Measurements from ENCODE around the gene CLMN. TPM values are rescaled to one million over a fixed set of nuclear protein-coding genes. Genes with fewer than 3 reads are reported as not detected.

CLMN gene
- total and polyA plus RNA-seq, 4 donors, result 4.5 to 33.5 (median 11.7) TPM

GRCh38 chr14:95250140-95250769, 69.5 kb downstream of the CLMN start:
- Histone ChIP-seq H3K36me3 (ENCODE audit: control insufficient read depth in 4 of 4, insufficient read depth in 4 of 4, low read length in 4 of 4) (no peaks in the 10 kb centered on the region), H3K4me1 (ENCODE audit: control insufficient read depth in 5 of 5, insufficient read depth in 5 of 5, low read length in 5 of 5) (peaks cover 0 to 21% (median 4%) of the 10 kb centered on the region in 5 donors), H3K9me3 (ENCODE audit: control insufficient read depth in 4 of 4, insufficient read depth in 3 of 4, low read length in 3 of 4) (no peaks in the 10 kb centered on the region), H3K4me3 (no peak overlapping the region), H3K27me3 (ENCODE audit: control insufficient read depth in 3 of 3, insufficient read depth in 3 of 3, low read length in 2 of 3) (no peaks in the 10 kb centered on the region), H3K9ac (ENCODE audit: insufficient read depth in 1 of 2, low read length in 2 of 2) (no peak overlapping the region), H3K27ac (ENCODE audit: low read depth in 1 of 2, low read length in 1 of 2) (no peak overlapping the region)
- no peak for ATAC-seq (ENCODE audit: insufficient read depth, low FRiP score)
- 79 to 86% methylated on average over 5 of the region's 5 CpGs for WGBS, 2 donors
- DNase-seq, result peak in 2 of 3 donors; percentile 60 to 61
- TF ChIP-seq, protein P1, sequence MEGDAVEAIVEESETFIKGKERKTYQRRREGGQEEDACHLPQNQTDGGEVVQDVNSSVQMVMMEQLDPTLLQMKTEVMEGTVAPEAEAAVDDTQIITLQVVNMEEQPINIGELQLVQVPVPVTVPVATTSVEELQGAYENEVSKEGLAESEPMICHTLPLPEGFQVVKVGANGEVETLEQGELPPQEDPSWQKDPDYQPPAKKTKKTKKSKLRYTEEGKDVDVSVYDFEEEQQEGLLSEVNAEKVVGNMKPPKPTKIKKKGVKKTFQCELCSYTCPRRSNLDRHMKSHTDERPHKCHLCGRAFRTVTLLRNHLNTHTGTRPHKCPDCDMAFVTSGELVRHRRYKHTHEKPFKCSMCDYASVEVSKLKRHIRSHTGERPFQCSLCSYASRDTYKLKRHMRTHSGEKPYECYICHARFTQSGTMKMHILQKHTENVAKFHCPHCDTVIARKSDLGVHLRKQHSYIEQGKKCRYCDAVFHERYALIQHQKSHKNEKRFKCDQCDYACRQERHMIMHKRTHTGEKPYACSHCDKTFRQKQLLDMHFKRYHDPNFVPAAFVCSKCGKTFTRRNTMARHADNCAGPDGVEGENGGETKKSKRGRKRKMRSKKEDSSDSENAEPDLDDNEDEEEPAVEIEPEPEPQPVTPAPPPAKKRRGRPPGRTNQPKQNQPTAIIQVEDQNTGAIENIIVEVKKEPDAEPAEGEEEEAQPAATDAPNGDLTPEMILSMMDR (IDR thresholded peaks at IDR 0.05; ENCODE audit: control extremely low read depth, extremely low read depth), result no peak

- 54 to 57% methylated on average over 6 of the region's 6 CpGs for WGBS, 2 donors
These were observed 71.3 kb downstream of the CLMN start for GRCh38 chr14:95248432-95248831.

DNA sequence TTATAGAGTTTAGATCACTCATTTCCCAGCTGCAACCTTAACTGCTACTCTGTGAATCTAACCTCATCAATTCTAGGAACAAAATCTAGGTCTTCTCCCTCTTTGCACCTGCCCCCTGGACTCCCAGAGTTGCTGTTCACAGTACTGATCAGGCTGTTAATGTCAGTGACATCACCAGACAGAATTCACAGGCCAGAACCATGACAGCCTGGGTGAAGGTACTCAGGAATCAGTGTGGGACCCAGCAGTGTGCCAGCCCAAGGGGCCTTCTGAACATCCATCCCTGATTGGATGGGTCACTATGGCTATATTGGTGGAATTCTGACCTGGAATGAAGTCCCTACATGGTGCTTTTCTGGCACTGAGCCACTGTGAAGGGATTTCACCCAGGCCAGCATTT, 72.8 kb downstream of the CLMN start:
- no peaks in the 10 kb centered on the region for H3K9me3 ChIP-seq (ENCODE audit: control insufficient read depth in 4 of 4, insufficient read depth in 3 of 4, low read length in 3 of 4)
- no peaks in the 10 kb centered on the region for H3K27me3 ChIP-seq (ENCODE audit: control insufficient read depth in 3 of 3, insufficient read depth in 3 of 3, low read length in 2 of 3)
- no peak overlapping the region for H3K27ac ChIP-seq (ENCODE audit: low read depth in 1 of 2, low read length in 1 of 2)
- ATAC-seq (ENCODE audit: insufficient read depth, low FRiP score), result no peak
- H3K36me3 ChIP-seq (ENCODE audit: control insufficient read depth in 4 of 4, insufficient read depth in 4 of 4, low read length in 4 of 4), result no peaks in the 10 kb centered on the region
- peaks cover 0 to 13% (median 4%) of the 10 kb centered on the region in 5 donors for H3K4me1 ChIP-seq (ENCODE audit: control insufficient read depth in 5 of 5, insufficient read depth in 5 of 5, low read length in 5 of 5)
- TF ChIP-seq, protein P1 (IDR thresholded peaks at IDR 0.05; ENCODE audit: control extremely low read depth, extremely low read depth), result no peak
- H3K4me3 ChIP-seq, result no peak overlapping the region
- H3K9ac ChIP-seq (ENCODE audit: insufficient read depth in 1 of 2, low read length in 2 of 2), result no peak overlapping the region
- DNase-seq, result no peak

More at GRCh38 chr14:95248432-95248831, 71.3 kb downstream of the CLMN start:
- Histone ChIP-seq H3K4me3 (no peak overlapping the region), H3K27ac (ENCODE audit: low read depth in 1 of 2, low read length in 1 of 2) (no peak overlapping the region), H3K9ac (ENCODE audit: insufficient read depth in 1 of 2, low read length in 2 of 2) (no peak overlapping the region), H3K9me3 (ENCODE audit: control insufficient read depth in 4 of 4, insufficient read depth in 3 of 4, low read length in 3 of 4) (no peaks in the 10 kb centered on the region), H3K36me3 (ENCODE audit: control insufficient read depth in 4 of 4, insufficient read depth in 4 of 4, low read length in 4 of 4) (no peaks in the 10 kb centered on the region), H3K27me3 (ENCODE audit: control insufficient read depth in 3 of 3, insufficient read depth in 3 of 3, low read length in 2 of 3) (no peaks in the 10 kb centered on the region), H3K4me1 (ENCODE audit: control insufficient read depth in 5 of 5, insufficient read depth in 5 of 5, low read length in 5 of 5) (peaks cover 0 to 13% (median 4%) of the 10 kb centered on the region in 5 donors)
- ATAC-seq (ENCODE audit: insufficient read depth, low FRiP score) (no peak), DNase-seq (no peak)
- TF ChIP-seq, protein P1 (IDR thresholded peaks at IDR 0.05; ENCODE audit: control extremely low read depth, extremely low read depth), result no peak

DNA sequence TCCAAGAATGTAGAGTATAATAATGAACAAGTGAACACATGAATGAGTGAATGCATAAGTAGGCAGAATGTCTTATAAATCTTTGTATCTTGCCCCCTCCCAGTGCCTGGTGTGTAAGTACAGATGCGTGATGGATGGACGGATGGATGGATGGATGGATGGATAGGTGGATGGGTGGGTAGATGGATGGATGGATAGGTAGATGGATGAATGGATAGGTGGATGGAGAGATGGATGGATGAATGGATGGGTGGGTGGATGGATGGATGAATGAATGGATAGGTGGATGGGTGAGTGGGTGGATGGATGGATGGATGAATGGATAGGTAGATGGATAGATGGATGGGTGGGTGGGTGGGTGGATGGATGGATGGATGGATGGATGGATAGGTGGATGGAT, 74.4 kb downstream of the CLMN start:
- 96 to 98% methylated on average over 2 of the region's 2 CpGs for WGBS, 2 donors
- Histone ChIP-seq H3K27ac (ENCODE audit: low read depth in 1 of 2, low read length in 1 of 2) (no peak overlapping the region), H3K27me3 (ENCODE audit: control insufficient read depth in 3 of 3, insufficient read depth in 3 of 3, low read length in 2 of 3) (no peaks in the 10 kb centered on the region), H3K4me3 (no peak overlapping the region), H3K36me3 (ENCODE audit: control insufficient read depth in 4 of 4, insufficient read depth in 4 of 4, low read length in 4 of 4) (no peaks in the 10 kb centered on the region), H3K4me1 (ENCODE audit: control insufficient read depth in 5 of 5, insufficient read depth in 5 of 5, low read length in 5 of 5) (peaks cover 0 to 17% (median 6%) of the 10 kb centered on the region in 5 donors), H3K9me3 (ENCODE audit: control insufficient read depth in 4 of 4, insufficient read depth in 3 of 4, low read length in 3 of 4) (no peaks in the 10 kb centered on the region), H3K9ac (ENCODE audit: insufficient read depth in 1 of 2, low read length in 2 of 2) (no peak overlapping the region)
- no peak for DNase-seq
- TF ChIP-seq, protein P1 (IDR thresholded peaks at IDR 0.05; ENCODE audit: control extremely low read depth, extremely low read depth), result no peak
- ATAC-seq (ENCODE audit: insufficient read depth, low FRiP score), result no peak

Measured in lung (tissue), 12 donors.